Measurements from ENCODE around the gene TMEM170A. TPM values are rescaled to one million over a fixed set of nuclear protein-coding genes. Genes with fewer than 3 reads are reported as not detected.

The TMEM170A gene
- total and polyA plus RNA-seq, 2 experiments from 2014 or later: 31.0 to 68.5 TPM

DNA sequence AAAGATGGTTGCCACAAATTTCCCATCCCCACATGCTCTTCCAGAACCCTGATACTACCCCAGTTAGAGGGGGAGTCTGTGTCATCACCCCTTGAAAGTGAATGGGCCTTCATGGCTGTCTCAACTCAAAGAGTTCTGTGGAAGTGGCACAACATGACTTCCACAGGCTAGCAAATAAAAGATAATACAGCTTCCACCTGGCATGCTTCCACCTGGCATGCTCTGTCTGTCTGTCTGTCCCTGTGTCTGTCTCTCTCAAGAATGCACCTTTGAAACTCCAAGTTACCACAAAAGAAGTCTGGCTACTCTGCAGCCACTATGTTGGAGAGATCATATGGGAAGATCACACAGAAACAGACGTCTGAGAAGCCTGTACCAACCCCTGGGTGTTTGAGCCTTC lies 66.2 kb downstream of the TMEM170A start (continued):
- TF ChIP-seq, protein P1, sequence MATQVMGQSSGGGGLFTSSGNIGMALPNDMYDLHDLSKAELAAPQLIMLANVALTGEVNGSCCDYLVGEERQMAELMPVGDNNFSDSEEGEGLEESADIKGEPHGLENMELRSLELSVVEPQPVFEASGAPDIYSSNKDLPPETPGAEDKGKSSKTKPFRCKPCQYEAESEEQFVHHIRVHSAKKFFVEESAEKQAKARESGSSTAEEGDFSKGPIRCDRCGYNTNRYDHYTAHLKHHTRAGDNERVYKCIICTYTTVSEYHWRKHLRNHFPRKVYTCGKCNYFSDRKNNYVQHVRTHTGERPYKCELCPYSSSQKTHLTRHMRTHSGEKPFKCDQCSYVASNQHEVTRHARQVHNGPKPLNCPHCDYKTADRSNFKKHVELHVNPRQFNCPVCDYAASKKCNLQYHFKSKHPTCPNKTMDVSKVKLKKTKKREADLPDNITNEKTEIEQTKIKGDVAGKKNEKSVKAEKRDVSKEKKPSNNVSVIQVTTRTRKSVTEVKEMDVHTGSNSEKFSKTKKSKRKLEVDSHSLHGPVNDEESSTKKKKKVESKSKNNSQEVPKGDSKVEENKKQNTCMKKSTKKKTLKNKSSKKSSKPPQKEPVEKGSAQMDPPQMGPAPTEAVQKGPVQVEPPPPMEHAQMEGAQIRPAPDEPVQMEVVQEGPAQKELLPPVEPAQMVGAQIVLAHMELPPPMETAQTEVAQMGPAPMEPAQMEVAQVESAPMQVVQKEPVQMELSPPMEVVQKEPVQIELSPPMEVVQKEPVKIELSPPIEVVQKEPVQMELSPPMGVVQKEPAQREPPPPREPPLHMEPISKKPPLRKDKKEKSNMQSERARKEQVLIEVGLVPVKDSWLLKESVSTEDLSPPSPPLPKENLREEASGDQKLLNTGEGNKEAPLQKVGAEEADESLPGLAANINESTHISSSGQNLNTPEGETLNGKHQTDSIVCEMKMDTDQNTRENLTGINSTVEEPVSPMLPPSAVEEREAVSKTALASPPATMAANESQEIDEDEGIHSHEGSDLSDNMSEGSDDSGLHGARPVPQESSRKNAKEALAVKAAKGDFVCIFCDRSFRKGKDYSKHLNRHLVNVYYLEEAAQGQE (IDR thresholded peaks at IDR 0.05; ENCODE audit: unreplicated experiment): no peak
- TF ChIP-seq, protein P2, sequence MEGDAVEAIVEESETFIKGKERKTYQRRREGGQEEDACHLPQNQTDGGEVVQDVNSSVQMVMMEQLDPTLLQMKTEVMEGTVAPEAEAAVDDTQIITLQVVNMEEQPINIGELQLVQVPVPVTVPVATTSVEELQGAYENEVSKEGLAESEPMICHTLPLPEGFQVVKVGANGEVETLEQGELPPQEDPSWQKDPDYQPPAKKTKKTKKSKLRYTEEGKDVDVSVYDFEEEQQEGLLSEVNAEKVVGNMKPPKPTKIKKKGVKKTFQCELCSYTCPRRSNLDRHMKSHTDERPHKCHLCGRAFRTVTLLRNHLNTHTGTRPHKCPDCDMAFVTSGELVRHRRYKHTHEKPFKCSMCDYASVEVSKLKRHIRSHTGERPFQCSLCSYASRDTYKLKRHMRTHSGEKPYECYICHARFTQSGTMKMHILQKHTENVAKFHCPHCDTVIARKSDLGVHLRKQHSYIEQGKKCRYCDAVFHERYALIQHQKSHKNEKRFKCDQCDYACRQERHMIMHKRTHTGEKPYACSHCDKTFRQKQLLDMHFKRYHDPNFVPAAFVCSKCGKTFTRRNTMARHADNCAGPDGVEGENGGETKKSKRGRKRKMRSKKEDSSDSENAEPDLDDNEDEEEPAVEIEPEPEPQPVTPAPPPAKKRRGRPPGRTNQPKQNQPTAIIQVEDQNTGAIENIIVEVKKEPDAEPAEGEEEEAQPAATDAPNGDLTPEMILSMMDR (conservative IDR thresholded peaks at IDR 0.05; ENCODE audit: low read depth in 2 of 2): no peak
- TF ChIP-seq CREB1 (CRISPR knock-in tag; IDR thresholded peaks at IDR 0.05; ENCODE audit: low read depth) (no peak), POLR2AphosphoS5 (IDR thresholded peaks at IDR 0.05; ENCODE audit: low read depth) (no peak), STAT1 (IDR thresholded peaks at IDR 0.05; ENCODE audit: unreplicated experiment) (no peak), EZH2 (IDR thresholded peaks at IDR 0.05; ENCODE audit: low read depth, unreplicated experiment) (no peak)
- TF ChIP-seq, protein P3, sequence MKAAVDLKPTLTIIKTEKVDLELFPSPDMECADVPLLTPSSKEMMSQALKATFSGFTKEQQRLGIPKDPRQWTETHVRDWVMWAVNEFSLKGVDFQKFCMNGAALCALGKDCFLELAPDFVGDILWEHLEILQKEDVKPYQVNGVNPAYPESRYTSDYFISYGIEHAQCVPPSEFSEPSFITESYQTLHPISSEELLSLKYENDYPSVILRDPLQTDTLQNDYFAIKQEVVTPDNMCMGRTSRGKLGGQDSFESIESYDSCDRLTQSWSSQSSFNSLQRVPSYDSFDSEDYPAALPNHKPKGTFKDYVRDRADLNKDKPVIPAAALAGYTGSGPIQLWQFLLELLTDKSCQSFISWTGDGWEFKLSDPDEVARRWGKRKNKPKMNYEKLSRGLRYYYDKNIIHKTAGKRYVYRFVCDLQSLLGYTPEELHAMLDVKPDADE (IDR thresholded peaks at IDR 0.05): no peak

DNA sequence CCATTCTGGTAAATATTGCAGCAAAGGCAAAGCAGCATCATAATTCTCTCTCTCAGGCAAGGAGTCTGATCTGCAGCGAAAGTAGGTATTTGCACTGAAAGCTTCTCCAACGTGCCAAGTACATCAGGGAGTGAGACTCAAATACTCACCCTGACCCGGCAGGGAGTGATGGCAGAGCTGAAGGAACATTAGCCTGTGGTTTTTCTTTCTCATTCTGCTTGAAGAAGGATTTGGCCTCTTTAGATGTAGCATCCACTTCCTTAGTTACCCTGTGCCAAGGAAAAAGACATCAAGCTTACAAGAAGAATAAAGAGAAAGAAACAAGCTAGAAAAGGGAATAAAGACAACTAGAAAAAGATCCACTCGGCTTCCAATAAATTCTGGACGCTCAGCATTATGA lies 69.5 kb downstream of the TMEM170A start:
- peaks cover 37% of the 10 kb centered on the region for H3K36me3 Mint-ChIP-seq (ENCODE audit: low read depth)
- H3K27me3 Mint-ChIP-seq (ENCODE audit: insufficient read depth, low read depth, poor library complexity): peaks cover 1% of the 10 kb centered on the region
- H3K4me3 Mint-ChIP-seq: no peak overlapping the region
- no peaks in the 10 kb centered on the region for H3K9me2 ChIP-seq (ENCODE audit: insufficient read depth)
- H3K27ac ChIP-seq (ENCODE audit: low read depth): no peak overlapping the region
- H2AFZ ChIP-seq: no peak overlapping the region
- H3K4me1 Mint-ChIP-seq: peaks cover 2% of the 10 kb centered on the region; the same call in 2 of the 3 replicates
- no peaks in the 10 kb centered on the region; the same call in none of the 2 replicates for H4K20me1 ChIP-seq (replicated peaks; ENCODE audit: insufficient read depth)
- H3K4me3 ChIP-seq: no peak overlapping the region
- H3K36me3 ChIP-seq (ENCODE audit: insufficient read depth): peaks cover 15% of the 10 kb centered on the region
- no peaks in the 10 kb centered on the region for H3F3A ChIP-seq (replicated peaks; ENCODE audit: low read depth)
- ATAC-seq: no peak
- no peak overlapping the region; the same call in 1 of the 2 replicates for H3K27ac Mint-ChIP-seq
- no peaks in the 10 kb centered on the region for H3K27me3 ChIP-seq (ENCODE audit: insufficient read depth)
- H3K9me3 Mint-ChIP-seq: no peaks in the 10 kb centered on the region
- no peak for DNase-seq (ENCODE audit: low spot score)
- 0 out of 2 replicates have a peak, but pooled peaks cover 8% of the 10 kb centered on the region for H3K79me2 ChIP-seq (replicated peaks; ENCODE audit: insufficient read depth)
- H3K4me2 ChIP-seq: no peak overlapping the region
- H3K4me1 ChIP-seq (ENCODE audit: insufficient read depth): no peaks in the 10 kb centered on the region
- TF ChIP-seq, protein P4, sequence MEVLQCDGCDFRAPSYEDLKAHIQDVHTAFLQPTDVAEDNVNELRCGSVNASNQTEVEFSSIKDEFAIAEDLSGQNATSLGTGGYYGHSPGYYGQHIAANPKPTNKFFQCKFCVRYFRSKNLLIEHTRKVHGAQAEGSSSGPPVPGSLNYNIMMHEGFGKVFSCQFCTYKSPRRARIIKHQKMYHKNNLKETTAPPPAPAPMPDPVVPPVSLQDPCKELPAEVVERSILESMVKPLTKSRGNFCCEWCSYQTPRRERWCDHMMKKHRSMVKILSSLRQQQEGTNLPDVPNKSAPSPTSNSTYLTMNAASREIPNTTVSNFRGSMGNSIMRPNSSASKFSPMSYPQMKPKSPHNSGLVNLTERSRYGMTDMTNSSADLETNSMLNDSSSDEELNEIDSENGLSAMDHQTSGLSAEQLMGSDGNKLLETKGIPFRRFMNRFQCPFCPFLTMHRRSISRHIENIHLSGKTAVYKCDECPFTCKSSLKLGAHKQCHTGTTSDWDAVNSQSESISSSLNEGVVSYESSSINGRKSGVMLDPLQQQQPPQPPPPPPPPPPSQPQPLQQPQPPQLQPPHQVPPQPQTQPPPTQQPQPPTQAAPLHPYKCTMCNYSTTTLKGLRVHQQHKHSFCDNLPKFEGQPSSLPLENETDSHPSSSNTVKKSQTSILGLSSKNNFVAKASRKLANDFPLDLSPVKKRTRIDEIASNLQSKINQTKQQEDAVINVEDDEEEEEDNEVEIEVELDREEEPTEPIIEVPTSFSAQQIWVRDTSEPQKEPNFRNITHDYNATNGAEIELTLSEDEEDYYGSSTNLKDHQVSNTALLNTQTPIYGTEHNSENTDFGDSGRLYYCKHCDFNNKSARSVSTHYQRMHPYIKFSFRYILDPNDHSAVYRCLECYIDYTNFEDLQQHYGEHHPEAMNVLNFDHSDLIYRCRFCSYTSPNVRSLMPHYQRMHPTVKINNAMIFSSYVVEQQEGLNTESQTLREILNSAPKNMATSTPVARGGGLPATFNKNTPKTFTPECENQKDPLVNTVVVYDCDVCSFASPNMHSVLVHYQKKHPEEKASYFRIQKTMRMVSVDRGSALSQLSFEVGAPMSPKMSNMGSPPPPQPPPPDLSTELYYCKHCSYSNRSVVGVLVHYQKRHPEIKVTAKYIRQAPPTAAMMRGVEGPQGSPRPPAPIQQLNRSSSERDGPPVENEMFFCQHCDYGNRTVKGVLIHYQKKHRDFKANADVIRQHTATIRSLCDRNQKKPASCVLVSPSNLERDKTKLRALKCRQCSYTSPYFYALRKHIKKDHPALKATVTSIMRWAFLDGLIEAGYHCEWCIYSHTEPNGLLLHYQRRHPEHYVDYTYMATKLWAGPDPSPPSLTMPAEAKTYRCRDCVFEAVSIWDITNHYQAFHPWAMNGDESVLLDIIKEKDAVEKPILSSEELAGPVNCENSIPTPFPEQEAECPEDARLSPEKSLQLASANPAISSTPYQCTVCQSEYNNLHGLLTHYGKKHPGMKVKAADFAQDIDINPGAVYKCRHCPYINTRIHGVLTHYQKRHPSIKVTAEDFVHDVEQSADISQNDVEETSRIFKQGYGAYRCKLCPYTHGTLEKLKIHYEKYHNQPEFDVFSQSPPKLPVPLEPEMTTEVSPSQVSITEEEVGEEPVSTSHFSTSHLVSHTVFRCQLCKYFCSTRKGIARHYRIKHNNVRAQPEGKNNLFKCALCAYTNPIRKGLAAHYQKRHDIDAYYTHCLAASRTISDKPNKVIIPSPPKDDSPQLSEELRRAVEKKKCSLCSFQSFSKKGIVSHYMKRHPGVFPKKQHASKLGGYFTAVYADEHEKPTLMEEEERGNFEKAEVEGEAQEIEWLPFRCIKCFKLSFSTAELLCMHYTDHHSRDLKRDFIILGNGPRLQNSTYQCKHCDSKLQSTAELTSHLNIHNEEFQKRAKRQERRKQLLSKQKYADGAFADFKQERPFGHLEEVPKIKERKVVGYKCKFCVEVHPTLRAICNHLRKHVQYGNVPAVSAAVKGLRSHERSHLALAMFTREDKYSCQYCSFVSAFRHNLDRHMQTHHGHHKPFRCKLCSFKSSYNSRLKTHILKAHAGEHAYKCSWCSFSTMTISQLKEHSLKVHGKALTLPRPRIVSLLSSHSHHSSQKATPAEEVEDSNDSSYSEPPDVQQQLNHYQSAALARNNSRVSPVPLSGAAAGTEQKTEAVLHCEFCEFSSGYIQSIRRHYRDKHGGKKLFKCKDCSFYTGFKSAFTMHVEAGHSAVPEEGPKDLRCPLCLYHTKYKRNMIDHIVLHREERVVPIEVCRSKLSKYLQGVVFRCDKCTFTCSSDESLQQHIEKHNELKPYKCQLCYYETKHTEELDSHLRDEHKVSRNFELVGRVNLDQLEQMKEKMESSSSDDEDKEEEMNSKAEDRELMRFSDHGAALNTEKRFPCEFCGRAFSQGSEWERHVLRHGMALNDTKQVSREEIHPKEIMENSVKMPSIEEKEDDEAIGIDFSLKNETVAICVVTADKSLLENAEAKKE (CRISPR knock-in tag; IDR thresholded peaks at IDR 0.05): no peak
- TF ChIP-seq NANOG (IDR thresholded peaks at IDR 0.05; ENCODE audit: borderline replicate concordance) (no peak), ZNF331 (CRISPR knock-in tag; IDR thresholded peaks at IDR 0.05; ENCODE audit: low read depth) (no peak), JUNB (IDR thresholded peaks at IDR 0.05; ENCODE audit: unreplicated experiment) (no peak)
- TF ChIP-seq, protein P3 (IDR thresholded peaks at IDR 0.05): no peak

All from GM23338 (cell line).